Measurements from ENCODE around the gene HIP1R.
"Not testable (repeated sequence)": the region's sequence is repeated elsewhere in the genome, so short reads cannot be mapped to it uniquely, and the experiment has no call there.

Gene HIP1R

GRCh38 chr12:122892724-122893123 is 57.5 kb downstream of the HIP1R start:
- DNase-seq (ENCODE audit: low read depth in 2 of 2), result not testable (repeated sequence)

GRCh38 chr12:122893208-122894153 is 58.2 kb downstream of the HIP1R start:
- no peak for DNase-seq (ENCODE audit: low read depth in 2 of 2)

- no peak for DNase-seq (ENCODE audit: low read depth in 2 of 2)
Observed at GRCh38 chr12:122894193-122895121, 59.2 kb downstream of the HIP1R start.

- DNase-seq (ENCODE audit: low read depth in 2 of 2), result no peak
Observed at GRCh38 chr12:122895320-122895703, 60.1 kb downstream of the HIP1R start.

- peak; percentile 79 to 82 for DNase-seq (ENCODE audit: low read depth in 2 of 2)
Observed at GRCh38 chr12:122895704-122896636, 60.7 kb downstream of the HIP1R start, which contains the start of gene VPS37B. VPS37B (minus strand) TSS chr12:122896124; CDS start chr12:122896062, 62 bp downstream.

GRCh38 chr12:122896662-122897061 is 61.4 kb downstream of the HIP1R start:
- no peak for DNase-seq (ENCODE audit: low read depth in 2 of 2)

- DNase-seq (ENCODE audit: low read depth in 2 of 2), result no peak
Observed at GRCh38 chr12:122899887-122900286, 64.6 kb downstream of the HIP1R start.

- DNase-seq (ENCODE audit: low read depth in 2 of 2), result no peak
Observed at GRCh38 chr12:122902854-122903692, 67.8 kb downstream of the HIP1R start.

GRCh38 chr12:122903693-122904034 is 68.4 kb downstream of the HIP1R start:
- DNase-seq (ENCODE audit: low read depth in 2 of 2), result no peak

- DNase-seq (ENCODE audit: low read depth in 2 of 2), result not testable (repeated sequence)
Observed at GRCh38 chr12:122905258-122905657, 70.0 kb downstream of the HIP1R start.

- DNase-seq (ENCODE audit: low read depth in 2 of 2), result no peak
Observed at GRCh38 chr12:122908915-122909314, 73.7 kb downstream of the HIP1R start.

GRCh38 chr12:122909442-122910288 is 74.4 kb downstream of the HIP1R start:
- DNase-seq (ENCODE audit: low read depth in 2 of 2), result no peak

All from stimulated activated CD8-positive, alpha-beta memory T cell treated with anti-CD3 and anti-CD28 coated beads, Interleukin-7, amount 100 ng/mL, for 4 hours (primary cell).